Esophagus squamous epithelium (tissue), 5 donors: ENCODE measurements around the gene OR2L13. TPM values are rescaled to one million over a fixed set of nuclear protein-coding genes. Genes with fewer than 3 reads are reported as not detected.
"Not testable (repeated sequence)": the region's sequence is repeated elsewhere in the genome, so short reads cannot be mapped to it uniquely, and the experiment has no call there.

Experiments
- DNase-seq: peaks from one replicate; lab custom pipeline; 2025; lab: John Stamatoyannopoulos, UW
- H3K27ac ChIP-seq, 4 donors: fragments of 200-600 bp; sonication (generic); one replicate each; pipeline ENCODE4 v1.5.1; 2016 to 2019; ENCODE audit warnings: mild to moderate bottlenecking in 1 of 4
- H3K27me3 ChIP-seq, 4 donors: fragments of 200-600 bp; sonication (generic); 1 replicate in 3 of 4; 2 replicates in 1 of 4; pipeline versions ENCODE4 v1.5.1 to v1.6.0; 2017 to 2021; ENCODE audit warnings: antibody characterized with exemption in 1 of 4
- H3K36me3 ChIP-seq, 3 donors: fragments of 200-600 bp; sonication (generic); one replicate each; pipeline ENCODE4 v1.5.1; 2016 to 2019
- H3K4me1 ChIP-seq, 3 donors: fragments of 200-600 bp; sonication (generic); one replicate each; pipeline ENCODE4 v1.5.1; 2017 to 2019
- H3K4me3 ChIP-seq, 4 donors: fragments of 200-600 bp; sonication (generic); 1 replicate in 3 of 4; 2 replicates in 1 of 4; pipeline ENCODE4 v1.5.1; 2016 to 2019; ENCODE audit warnings: mild to moderate bottlenecking in 2 of 4, moderate library complexity in 1 of 4
- H3K9me3 ChIP-seq, 3 donors: fragments of 200-600 bp; sonication (generic); one replicate each; pipeline ENCODE4 v1.5.1; 2016 to 2019
- POLR2A ChIP-seq, 4 donors: fragments of 450-650 bp; IDR thresholded peaks; one replicate each; pipeline ENCODE4 v1.6.1; 2017; ENCODE audit warnings: antibody characterized with exemption in 4 of 4, mild to moderate bottlenecking in 4 of 4, moderate library complexity in 3 of 4
- WGBS, 2 donors: methylation state at CpG; one replicate each; pipeline ENCODE4 v1.1.5; 2018; 5-methylcytosine and 5-hydroxymethylcytosine counted together
- intact Hi-C: fragments of 100-400 bp; cut with DNase I; formaldehyde crosslinking; loops from one replicate; pipeline ENCODE4 v1.15.0; 2022
- total RNA-seq, 4 donors: library from RNA; depleted of rRNA; stranded (reverse); fragments of >200 nt; gene quantifications; one replicate each; pipeline ENCODE4 v1.1.0, GENCODE V29; 2016
- TF ChIP-seq, protein P1 (sequence below), 6 experiments: fragments of 450-650 bp in 4 of 6; fragments of 200-600 bp in 2 of 6; sonication (generic) in 2 of 6; IDR thresholded peaks; one replicate each; pipeline ENCODE4 v1.5.1; 2016 to 2019; ENCODE audit warnings: antibody characterized with exemption in 6 of 6, mild to moderate bottlenecking in 4 of 6, moderate library complexity in 4 of 6
- donor health status: DM: yes; HTN: yes; CAD: no.

The OR2L13 gene
- total RNA-seq, 4 donors from 2014 or later, result not detected

DNA sequence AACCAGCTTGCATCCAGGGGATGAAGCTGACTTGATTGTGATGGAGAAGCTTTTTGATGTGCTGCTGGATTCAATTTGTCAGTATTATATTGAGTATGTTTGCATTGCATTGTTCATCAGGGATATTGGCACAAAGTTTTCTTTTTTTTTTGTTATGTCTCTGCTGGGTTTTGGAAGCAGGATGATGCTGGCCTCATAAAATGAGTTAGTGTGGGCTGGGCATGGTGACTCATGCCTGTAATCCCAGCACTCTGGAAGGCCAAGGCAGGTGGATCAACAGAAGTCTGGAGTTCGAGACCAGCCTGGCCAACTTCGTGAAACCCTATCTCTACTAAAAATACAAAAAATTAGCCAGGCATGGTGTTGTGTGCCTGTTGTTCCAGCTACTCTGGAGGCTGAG is 39.7 kb upstream of the OR2L13 start:
- Histone ChIP-seq H3K4me3 (no peak overlapping the region), H3K9me3 (peaks cover 0 to 4% (median 0%) of the 10 kb centered on the region in 3 donors)
- WGBS, 2 donors, result 77% methylated on average over 2 of the region's 2 CpGs; no CpG with 5 or more reads in 1 of the 2 donors

DNA sequence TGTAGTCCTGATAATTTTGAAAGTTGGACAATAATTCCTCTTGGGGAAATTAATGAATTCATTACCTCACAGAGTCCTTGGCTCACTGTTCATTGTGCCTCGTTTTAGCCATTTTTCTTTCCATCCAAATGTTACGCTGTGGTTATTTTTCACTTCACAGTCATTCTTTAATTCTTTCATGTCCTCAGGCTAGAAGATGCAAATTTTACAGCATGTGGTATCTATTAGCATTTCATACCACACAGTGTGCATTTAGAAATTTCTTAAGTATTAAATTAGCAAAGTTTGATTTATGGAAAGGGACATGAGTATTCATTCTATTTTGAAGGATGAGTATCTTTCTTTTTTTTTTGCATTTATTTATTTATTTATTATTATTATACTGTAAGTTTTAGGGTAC is 29.9 kb upstream of the OR2L13 start:
- intact Hi-C loops, result no loop called here
- 60 to 70% methylated on average over 2 of the region's 2 CpGs for WGBS, 2 donors
- Histone ChIP-seq H3K27ac (no peak overlapping the region), H3K27me3 (no peaks in the 10 kb centered on the region), H3K36me3 (no peaks in the 10 kb centered on the region), H3K4me1 (no peaks in the 10 kb centered on the region), H3K9me3 (no peaks in the 10 kb centered on the region), H3K4me3 (no peak overlapping the region)
- no peak for DNase-seq
- no peak for TF ChIP-seq POLR2A (IDR thresholded peaks at IDR 0.05)
- TF ChIP-seq, protein P1, sequence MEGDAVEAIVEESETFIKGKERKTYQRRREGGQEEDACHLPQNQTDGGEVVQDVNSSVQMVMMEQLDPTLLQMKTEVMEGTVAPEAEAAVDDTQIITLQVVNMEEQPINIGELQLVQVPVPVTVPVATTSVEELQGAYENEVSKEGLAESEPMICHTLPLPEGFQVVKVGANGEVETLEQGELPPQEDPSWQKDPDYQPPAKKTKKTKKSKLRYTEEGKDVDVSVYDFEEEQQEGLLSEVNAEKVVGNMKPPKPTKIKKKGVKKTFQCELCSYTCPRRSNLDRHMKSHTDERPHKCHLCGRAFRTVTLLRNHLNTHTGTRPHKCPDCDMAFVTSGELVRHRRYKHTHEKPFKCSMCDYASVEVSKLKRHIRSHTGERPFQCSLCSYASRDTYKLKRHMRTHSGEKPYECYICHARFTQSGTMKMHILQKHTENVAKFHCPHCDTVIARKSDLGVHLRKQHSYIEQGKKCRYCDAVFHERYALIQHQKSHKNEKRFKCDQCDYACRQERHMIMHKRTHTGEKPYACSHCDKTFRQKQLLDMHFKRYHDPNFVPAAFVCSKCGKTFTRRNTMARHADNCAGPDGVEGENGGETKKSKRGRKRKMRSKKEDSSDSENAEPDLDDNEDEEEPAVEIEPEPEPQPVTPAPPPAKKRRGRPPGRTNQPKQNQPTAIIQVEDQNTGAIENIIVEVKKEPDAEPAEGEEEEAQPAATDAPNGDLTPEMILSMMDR (IDR thresholded peaks at IDR 0.05), result no peak

More for the DNA sequence above, 39.7 kb upstream of the OR2L13 start:
- Histone ChIP-seq H3K4me1 (no peaks in the 10 kb centered on the region), H3K27me3 (no peaks in the 10 kb centered on the region), H3K27ac (no peak overlapping the region), H3K36me3 (no peaks in the 10 kb centered on the region)
- intact Hi-C loops, result no loop called here
- no peak for DNase-seq
- TF ChIP-seq POLR2A (IDR thresholded peaks at IDR 0.05), result no peak
- TF ChIP-seq, protein P1 (IDR thresholded peaks at IDR 0.05), result no peak

DNA sequence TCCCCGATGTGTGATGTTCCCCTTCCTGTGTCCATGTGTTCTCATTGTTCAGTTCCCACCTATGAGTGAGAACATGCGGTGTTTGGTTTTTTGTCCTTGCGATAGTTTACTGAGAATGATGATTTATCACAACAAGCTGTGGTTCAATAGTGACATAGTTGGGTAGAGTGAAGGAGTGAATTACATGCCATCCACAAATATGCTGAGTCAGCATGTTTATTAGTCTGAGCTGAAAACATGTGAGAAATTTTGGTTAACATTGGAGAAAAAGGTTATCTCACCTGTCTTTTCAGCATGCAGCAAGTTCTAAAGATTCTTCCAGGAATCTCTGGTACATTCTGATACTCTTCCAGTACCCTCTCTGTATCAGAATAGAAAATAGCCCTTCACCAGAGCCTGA is 29.4 kb upstream of the OR2L13 start:
- no peak overlapping the region for H3K4me3 ChIP-seq
- H3K36me3 ChIP-seq, result no peaks in the 10 kb centered on the region
- no peaks in the 10 kb centered on the region for H3K9me3 ChIP-seq
- no peak for TF ChIP-seq POLR2A (IDR thresholded peaks at IDR 0.05)
- TF ChIP-seq, protein P1 (IDR thresholded peaks at IDR 0.05), result no peak
- H3K27me3 ChIP-seq, result no peaks in the 10 kb centered on the region
- WGBS, 2 donors, result 100% methylated on average over 2 of the region's 3 CpGs; no CpG with 5 or more reads in 1 of the 2 donors
- intact Hi-C loops, result no loop called here
- no peaks in the 10 kb centered on the region for H3K4me1 ChIP-seq
- no peak overlapping the region for H3K27ac ChIP-seq
- no peak for DNase-seq

DNA sequence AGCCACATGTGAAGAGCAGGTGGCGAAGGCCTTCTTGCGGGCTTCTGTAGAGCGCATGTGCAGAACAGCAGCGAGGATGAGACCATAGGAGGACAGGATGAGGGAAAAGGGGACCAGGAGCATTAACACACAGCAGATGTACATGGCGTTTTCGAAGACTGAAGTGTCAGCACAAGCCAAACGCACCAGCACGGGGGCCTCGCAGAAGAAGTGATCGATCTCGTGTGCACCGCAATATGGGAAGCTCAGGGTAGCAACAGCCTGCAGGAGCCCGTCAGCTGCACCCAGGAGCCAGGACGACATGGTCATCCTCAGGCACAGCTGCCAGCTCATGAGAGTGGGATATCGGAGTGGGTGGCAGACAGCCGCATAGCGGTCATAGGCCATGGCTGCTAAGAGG is 11.1 kb upstream of the OR2L13 start:
- H3K36me3 ChIP-seq, H3K27me3 ChIP-seq, H3K27ac ChIP-seq, DNase-seq, H3K4me1 ChIP-seq, H3K4me3 ChIP-seq, H3K9me3 ChIP-seq, intact Hi-C loops: not testable (repeated sequence)
- 76 to 84% methylated on average over 4 to 9 of the region's 17 CpGs for WGBS, 2 donors

DNA sequence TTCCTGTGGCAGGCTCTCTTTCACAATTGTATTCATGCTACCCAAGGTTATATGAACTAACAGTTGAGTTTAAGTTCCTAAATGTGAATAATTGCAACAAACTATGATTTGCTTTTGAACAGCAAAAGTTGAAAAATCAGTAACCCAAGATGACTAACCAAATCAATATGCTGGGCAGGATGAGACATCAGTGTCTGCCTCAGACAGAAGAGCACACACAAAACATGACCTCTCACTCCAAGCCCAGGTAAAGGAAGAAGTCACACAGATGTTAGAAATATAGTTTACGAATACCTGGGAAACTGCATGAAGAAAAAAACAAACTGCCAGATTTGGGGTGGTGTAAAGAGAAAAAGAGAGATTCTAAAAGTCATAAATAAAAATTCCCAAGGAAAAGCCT is 3.5 kb downstream of the OR2L13 start:
- intact Hi-C loops, result no loop called here
- WGBS, 2 donors, result 53 to 60% methylated on average over 1 of the region's 1 CpG

More for the DNA sequence above, 3.5 kb downstream of the OR2L13 start:
- Histone ChIP-seq H3K27me3 (no peaks in the 10 kb centered on the region), H3K9me3 (no peaks in the 10 kb centered on the region), H3K27ac (no peak overlapping the region), H3K4me3 (no peak overlapping the region), H3K36me3 (no peaks in the 10 kb centered on the region), H3K4me1 (no peaks in the 10 kb centered on the region)
- no peak for TF ChIP-seq POLR2A (IDR thresholded peaks at IDR 0.05)
- TF ChIP-seq, protein P1 (IDR thresholded peaks at IDR 0.05), result no peak
- DNase-seq, result no peak
